B cell (primary cell): Measurements from ENCODE around the gene RNF38. TPM values are rescaled to one million over a fixed set of nuclear protein-coding genes. Genes with fewer than 3 reads are reported as not detected.

ENCODE experiments used
- ATAC-seq: fragments of 200-7000 bp; cut with Tn5 transposase; one replicate; pipeline ENCODE4 v1.10.0; 2021; ENCODE audit warnings: low read depth, mild to moderate bottlenecking, moderate number of reproducible peaks, moderate library complexity
- CTCF ChIA-PET: fragments of 350-600 bp; sonication (Branson Sonifier 250); formaldehyde crosslinking; loops from one replicate; lab custom pipeline; 2021; ENCODE audit warnings: antibody characterized with exemption, inconsistent platforms; lab: Charles Lee
- POLR2A ChIA-PET: fragments of 350-600 bp; sonication (Branson Sonifier 250); formaldehyde crosslinking; loops from one replicate; lab custom pipeline; 2021; ENCODE audit warnings: antibody characterized with exemption; lab: Charles Lee
- DNase-seq: peaks from one replicate; pipeline ENCODE4 v3.0.0; 2013
- H2AFZ ChIP-seq: 2 replicates; pipeline ENCODE4 v1.6.1; 2012; ENCODE audit warnings: mild to moderate bottlenecking, low read depth, low read length; ENCODE audit not compliant: insufficient read depth, poor library complexity, severe bottlenecking
- H3K27ac ChIP-seq, 2 donors: 1 replicate in 1 of 2; 2 replicates in 1 of 2; pipeline ENCODE4 v1.5.1; 2012 to 2013; ENCODE audit warnings: low read length in 2 of 2, mild to moderate bottlenecking in 2 of 2, moderate library complexity in 1 of 2
- H3K27me3 ChIP-seq, 4 experiments: fragments of 200-600 bp in 1 of 4; sonication (generic) in 1 of 4; replicated peaks in 1 of 4; 1 replicate in 2 of 4; 2 replicates in 2 of 4; pipeline versions ENCODE4 v1.6.1 to v1.7.0; 2013 to 2016; ENCODE audit warnings: low read length in 3 of 4, mild to moderate bottlenecking in 2 of 4, mixed read lengths in 1 of 4, moderate library complexity in 1 of 4; ENCODE audit not compliant: insufficient read depth in 4 of 4, control insufficient read depth in 3 of 4; ENCODE audit errors: control extremely low read depth in 1 of 4
- H3K36me3 ChIP-seq, 2 experiments: replicated peaks in 1 of 2; 1 replicate in 1 of 2; 2 replicates in 1 of 2; pipeline versions ENCODE4 v1.6.1 to v1.7.1; 2013; ENCODE audit warnings: low read length in 1 of 2; ENCODE audit not compliant: insufficient read depth in 2 of 2, control insufficient read depth in 1 of 2; ENCODE audit errors: control extremely low read depth in 1 of 2, extremely low read depth in 1 of 2
- H3K4me1 ChIP-seq, 2 donors: fragments of 200-600 bp in 1 of 2; sonication (generic) in 1 of 2; 1 replicate in 1 of 2; 2 replicates in 1 of 2; pipeline versions ENCODE4 v1.5.1 to v1.6.1; 2013 to 2017; ENCODE audit warnings: low read length in 2 of 2; ENCODE audit not compliant: control insufficient read depth in 2 of 2, insufficient read depth in 2 of 2
- H3K4me2 ChIP-seq: replicated peaks from 2 replicates; pipeline ENCODE3; 2012; ENCODE audit warnings: mild to moderate bottlenecking, low read depth, low read length; ENCODE audit not compliant: poor library complexity, severe bottlenecking
- H3K4me3 ChIP-seq, 5 experiments: fragments of 200-600 bp in 1 of 5; sonication (generic) in 1 of 5; 1 replicate in 3 of 5; 2 replicates in 2 of 5; pipeline versions ENCODE4 v1.5.1 to v1.7.0; 2011 to 2016; ENCODE audit warnings: low read length in 4 of 5, mild to moderate bottlenecking in 4 of 5, low read depth in 2 of 5, control low read depth in 1 of 5, moderate library complexity in 1 of 5; ENCODE audit not compliant: insufficient read depth in 1 of 5; ENCODE audit errors: control extremely low read depth in 1 of 5, extremely low read depth in 1 of 5
- H3K79me2 ChIP-seq: fragments of 200-600 bp; sonication (generic); one replicate; pipeline ENCODE4 v1.6.0; 2016; ENCODE audit warnings: low read length; ENCODE audit not compliant: control insufficient read depth, insufficient read depth
- H3K9ac ChIP-seq: fragments of 200-600 bp; sonication (generic); 2 replicates; pipeline ENCODE4 v1.6.1; 2017; ENCODE audit warnings: mild to moderate bottlenecking, low read length, moderate library complexity
- H3K9me3 ChIP-seq, 3 donors: one replicate each; pipeline versions ENCODE4 v1.6.1 to v1.7.1; 2013; ENCODE audit warnings: low read length in 2 of 3; ENCODE audit not compliant: control insufficient read depth in 2 of 3, insufficient read depth in 1 of 3; ENCODE audit errors: control extremely low read depth in 1 of 3
- H4K20me1 ChIP-seq: 2 replicates; pipeline ENCODE4 v1.6.0; 2012; ENCODE audit warnings: mild to moderate bottlenecking, low read length; ENCODE audit not compliant: insufficient read depth, control insufficient read depth, poor library complexity, severe bottlenecking
- H3K27ac Mint-ChIP-seq: one replicate; pipeline ENCODE4 v1.8.0; 2021; ENCODE audit warnings: mixed read lengths
- H3K27me3 Mint-ChIP-seq: one replicate; pipeline ENCODE4 v1.8.0; 2021; ENCODE audit warnings: mixed read lengths
- H3K4me1 Mint-ChIP-seq: one replicate; pipeline ENCODE4 v1.8.0; 2021; ENCODE audit warnings: mixed read lengths
- H3K4me3 Mint-ChIP-seq: one replicate; pipeline ENCODE4 v1.8.0; 2021; ENCODE audit warnings: mixed read lengths
- H3K9me3 Mint-ChIP-seq: one replicate; pipeline ENCODE4 v1.8.0; 2022; ENCODE audit warnings: mixed read lengths; ENCODE audit not compliant: insufficient read depth
- CTCF ChIP-seq: fragments of 200-600 bp; IDR thresholded peaks from one replicate; pipeline ENCODE4 v1.8.0; 2022; ENCODE audit warnings: antibody characterized with exemption, mild to moderate bottlenecking
- EZH2 ChIP-seq: IDR thresholded peaks from 2 replicates; pipeline ENCODE4 v1.6.1; 2012; ENCODE audit warnings: borderline replicate concordance, low read depth, mild to moderate bottlenecking, moderate library complexity, low read length; ENCODE audit not compliant: insufficient read depth, poor library complexity, severe bottlenecking
- WGBS: methylation state at CpG from one replicate; pipeline ENCODE4 v1.1.5; 2013; ENCODE audit warnings: missing lambda C conversion rate; ENCODE audit not compliant: insufficient coverage; 5-methylcytosine and 5-hydroxymethylcytosine counted together
- intact Hi-C: fragments of 100-400 bp; cut with micrococcal nuclease; formaldehyde crosslinking; loops from one replicate; pipeline ENCODE4 v1.10.0; 2022
- polyA plus RNA-seq: library from polyadenylated mRNA; depleted of rRNA; stranded (reverse); fragments of >200 nt; gene quantifications from 2 replicates; pipeline ENCODE4 v1.2.3, GENCODE V29; 2012
- total RNA-seq, 2 donors: library from RNA; stranded (reverse); fragments of 120-200 nt in 1 of 2; gene quantifications; 1 replicate in 1 of 2; 2 replicates in 1 of 2; pipeline versions ENCODE4 v1.2.3 to v1.2.4, GENCODE V29; 2013 to 2022

Gene RNF38
- total and polyA plus RNA-seq, 2 donors (not counting 1 experiment from before 2014, with no cell fraction given): 25.2 to 81.6 TPM

DNA sequence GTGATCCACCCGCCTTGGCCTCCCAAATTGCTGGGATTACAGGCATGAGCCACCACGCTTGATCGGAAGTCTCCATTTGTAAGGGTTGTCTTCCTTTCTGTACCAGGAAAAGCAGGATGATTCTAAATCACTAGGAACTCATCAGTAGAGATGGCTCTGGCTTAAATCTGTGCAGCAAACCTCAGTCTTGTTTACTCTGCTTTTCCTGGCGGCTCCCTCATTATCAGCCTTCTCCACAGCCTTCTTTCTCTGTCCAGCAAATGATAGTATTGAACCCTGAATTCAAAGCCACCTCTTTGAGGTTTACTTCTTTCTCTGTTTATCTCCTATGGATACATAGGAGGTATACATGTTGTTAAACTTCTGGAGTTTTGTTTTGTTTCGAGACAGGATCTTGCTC lies 98.8 kb downstream of the RNF38 start:
- Histone ChIP-seq H3K4me3 (no peak overlapping the region), H2AFZ (no peak overlapping the region), H3K36me3 (no peaks in the 10 kb centered on the region), H3K9me3 (no peaks in the 10 kb centered on the region), H3K9ac (no peak overlapping the region), H3K4me2 (no peak overlapping the region), H3K27ac (no peak overlapping the region), H3K79me2 (no peaks in the 10 kb centered on the region), H4K20me1 (no peaks in the 10 kb centered on the region), H3K4me1 (no peaks in the 10 kb centered on the region), H3K27me3 (no peaks in the 10 kb centered on the region)
- no peaks in the 10 kb centered on the region for H3K27me3 Mint-ChIP-seq
- H3K9me3 Mint-ChIP-seq: no peaks in the 10 kb centered on the region
- 86% methylated on average over 4 of the region's 5 CpGs for WGBS
- no peaks in the 10 kb centered on the region for H3K4me1 Mint-ChIP-seq
- ChIA-PET CTCF (no interaction called here), POLR2A (no interaction called here)
- DNase-seq: no peak
- no peak overlapping the region for H3K27ac Mint-ChIP-seq
- intact Hi-C loops: no loop called here
- no peak for TF ChIP-seq EZH2
- TF ChIP-seq CTCF: no peak
- no peak for ATAC-seq
- no peak overlapping the region for H3K4me3 Mint-ChIP-seq

DNA sequence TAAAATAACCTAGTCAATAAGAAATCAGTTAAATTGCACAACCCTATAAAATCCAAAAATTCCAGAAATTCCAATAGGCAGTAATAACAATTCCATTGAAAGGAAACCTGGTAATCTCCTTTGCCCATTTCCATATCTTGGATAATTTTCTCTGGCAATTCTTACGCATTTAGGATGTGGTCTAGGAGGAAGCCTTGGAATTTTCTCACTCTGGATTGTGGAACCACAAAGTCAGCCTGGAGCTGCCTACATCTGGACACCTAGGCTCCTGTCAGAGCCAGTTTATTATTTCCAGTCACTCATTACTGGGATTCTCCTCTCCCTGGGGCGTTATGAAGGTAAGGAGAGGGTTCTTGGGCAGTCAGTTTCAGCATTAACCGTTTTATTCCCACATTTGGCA lies 101.5 kb downstream of the RNF38 start:
- intact Hi-C loops: no loop called here
- H3K9me3 ChIP-seq: no peaks in the 10 kb centered on the region
- no peak overlapping the region for H2AFZ ChIP-seq
- Mint-ChIP-seq H3K27me3 (no peaks in the 10 kb centered on the region), H3K4me1 (no peaks in the 10 kb centered on the region), H3K4me3 (no peak overlapping the region), H3K27ac (no peak overlapping the region), H3K9me3 (no peaks in the 10 kb centered on the region)
- H3K79me2 ChIP-seq: no peaks in the 10 kb centered on the region
- ATAC-seq: no peak
- no peak overlapping the region for H3K4me3 ChIP-seq
- TF ChIP-seq CTCF (no peak), EZH2 (no peak)
- CTCF ChIA-PET: no interaction called here
- no peaks in the 10 kb centered on the region for H4K20me1 ChIP-seq
- no peak for DNase-seq
- H3K4me1 ChIP-seq: no peaks in the 10 kb centered on the region
- POLR2A ChIA-PET: no interaction called here
- H3K9ac ChIP-seq: no peak overlapping the region
- no peak overlapping the region for H3K4me2 ChIP-seq
- 100% methylated on average over 1 of the region's 3 CpGs for WGBS
- no peak overlapping the region for H3K27ac ChIP-seq
- H3K27me3 ChIP-seq: no peaks in the 10 kb centered on the region
- H3K36me3 ChIP-seq: no peaks in the 10 kb centered on the region
